Superior temporal gyrus (tissue), 1 donor: ENCODE data around the gene NRIP2.

ENCODE experiments used
- DNase-seq: peaks from one replicate; pipeline ENCODE4 v3.0.0-alpha.2; 2016; ENCODE audit errors: extremely low spot score

Gene NRIP2

GRCh38 chr12:2775431-2775830 is 59.4 kb downstream of the NRIP2 start:
- no peak for DNase-seq
